DND-41 (cell line): Measurements from ENCODE around the gene WASF1.

Experiments used
- CTCF ChIP-seq: IDR thresholded peaks from 2 replicates; pipeline ENCODE4 v1.5.1; 2012; ENCODE audit warnings: borderline replicate concordance, low read length, moderate library complexity, mild to moderate bottlenecking; ENCODE audit not compliant: poor library complexity, severe bottlenecking; ENCODE audit errors: extremely low read depth
- EZH2 ChIP-seq: IDR thresholded peaks from 3 replicates; pipeline ENCODE4 v1.6.1; 2012; ENCODE audit warnings: borderline replicate concordance, low read depth, mild to moderate bottlenecking, moderate library complexity, low read length, inconsistent platforms; ENCODE audit not compliant: severe bottlenecking

- TF ChIP-seq CTCF, result no peak
- no peak for TF ChIP-seq EZH2
Measured at GRCh38 chr6:110095935-110096334, 83.5 kb downstream of the WASF1 start.
